Endodermal cell (in vitro differentiated cells): ENCODE data around the gene CD3E. TPM values are rescaled to one million over a fixed set of nuclear protein-coding genes. Genes with fewer than 3 reads are reported as not detected.
A peak's percentile ranks its signal among the peaks of the same experiment; 100 is the strongest.

Experiments used
- DNase-seq: peaks from one replicate; pipeline ENCODE4 v3.0.0-alpha.2; 2017
- H3K27ac ChIP-seq: 2 replicates; pipeline ENCODE4 v1.5.1; 2013; ENCODE audit warnings: mild to moderate bottlenecking, low read depth, low read length, moderate library complexity
- H3K27me3 ChIP-seq: 2 replicates; pipeline ENCODE4 v1.6.1; 2013; ENCODE audit warnings: mild to moderate bottlenecking, low read length, moderate library complexity; ENCODE audit not compliant: insufficient read depth, control insufficient read depth, poor library complexity, severe bottlenecking
- H3K36me3 ChIP-seq: 2 replicates; pipeline ENCODE4 v1.7.0; 2013; ENCODE audit warnings: mild to moderate bottlenecking, low read length, moderate library complexity; ENCODE audit not compliant: control insufficient read depth, insufficient read depth
- H3K4me1 ChIP-seq: one replicate; pipeline ENCODE4 v1.7.0; 2013; ENCODE audit warnings: low read length; ENCODE audit not compliant: control insufficient read depth, insufficient read depth
- H3K4me3 ChIP-seq: 2 replicates; pipeline ENCODE4 v1.5.1; 2013; ENCODE audit warnings: mild to moderate bottlenecking, low read length, moderate library complexity
- H3K9ac ChIP-seq: 2 replicates; pipeline ENCODE4 v1.6.1; 2013; ENCODE audit warnings: mild to moderate bottlenecking, low read length, moderate library complexity; ENCODE audit not compliant: poor library complexity, severe bottlenecking; ENCODE audit errors: extremely low read depth
- H3K9me3 ChIP-seq: 2 replicates; pipeline ENCODE4 v1.6.1; 2013; ENCODE audit warnings: mild to moderate bottlenecking, low read length, moderate library complexity; ENCODE audit not compliant: control insufficient read depth
- H3K27ac Mint-ChIP-seq: 2 replicates; pipeline ENCODE4 v1.8.0; 2020; ENCODE audit warnings: mixed read lengths
- H3K27me3 Mint-ChIP-seq: 2 replicates; pipeline ENCODE4 v1.8.0; 2021; ENCODE audit warnings: mild to moderate bottlenecking, mixed read lengths; ENCODE audit not compliant: insufficient read depth
- H3K36me3 Mint-ChIP-seq: 2 replicates; pipeline ENCODE4 v1.8.0; 2020; ENCODE audit warnings: low read depth, mixed read lengths
- H3K4me1 Mint-ChIP-seq: 2 replicates; pipeline ENCODE4 v1.8.0; 2020; ENCODE audit warnings: mixed read lengths
- H3K4me3 Mint-ChIP-seq: 2 replicates; pipeline ENCODE4 v1.8.0; 2020; ENCODE audit warnings: mild to moderate bottlenecking, moderate library complexity, mixed read lengths
- H3K9me3 Mint-ChIP-seq: 2 replicates; pipeline ENCODE4 v1.8.0; 2020; ENCODE audit warnings: mild to moderate bottlenecking, mixed read lengths
- CTCF ChIP-seq: fragments of 200-600 bp; sonication (generic); conservative IDR thresholded peaks from 2 replicates; pipeline ENCODE4 v1.5.0; 2021; ENCODE audit warnings: antibody characterized with exemption, mild to moderate bottlenecking
- WGBS, 2 experiments: methylation state at CpG; one replicate each; pipeline versions ENCODE4 v1.1.5 to v1.1.7; 2013; ENCODE audit warnings: missing lambda C conversion rate in 2 of 2, mixed read lengths in 1 of 2; ENCODE audit not compliant: insufficient coverage in 1 of 2, insufficient read length in 1 of 2; 5-methylcytosine and 5-hydroxymethylcytosine counted together
- total RNA-seq, 2 donors: library from RNA; stranded (reverse); fragmentation: NEBNext Ultra II Directional in 1 of 2; extraction: Animal tissue kit (Norgen Biotek cat#: 25700) in 1 of 2; gene quantifications; 2 replicates in 1 of 2; 3 replicates in 1 of 2; pipeline ENCODE4 v1.2.1, GENCODE V29; 2021

CD3E gene
- total RNA-seq, 2 donors from 2014 or later, result 0.29 TPM; not detected in 1

- 50 to 54% methylated on average over 12 to 13 of the region's 13 CpGs for WGBS, 2 experiments
- peaks cover 35% of the 10 kb centered on the region for H3K4me1 Mint-ChIP-seq
- Histone ChIP-seq H3K9ac (no peak overlapping the region), H3K4me1 (peaks cover 22% of the 10 kb centered on the region), H3K36me3 (no peaks in the 10 kb centered on the region), H3K27ac (no peak overlapping the region), H3K4me3 (peak overlapping the region; percentile 68), H3K9me3 (no peaks in the 10 kb centered on the region), H3K27me3 (peaks cover 50% of the 10 kb centered on the region)
- DNase-seq, result peak; percentile 71
- H3K4me3 Mint-ChIP-seq, result peak overlapping the region; percentile 54
- H3K27ac Mint-ChIP-seq, result peak overlapping the region; percentile 49
- no peak for TF ChIP-seq CTCF
- no peaks in the 10 kb centered on the region for H3K9me3 Mint-ChIP-seq
- peaks cover 65% of the 10 kb centered on the region for H3K27me3 Mint-ChIP-seq
- no peaks in the 10 kb centered on the region for H3K36me3 Mint-ChIP-seq
These were observed 39.7 kb upstream of the CD3E start for GRCh38 chr11:118264569-118265465.

- H3K4me1 ChIP-seq, result peaks cover 22% of the 10 kb centered on the region
- peaks cover 46% of the 10 kb centered on the region for H3K27me3 ChIP-seq
- no peak overlapping the region for H3K27ac ChIP-seq
- no peaks in the 10 kb centered on the region for H3K9me3 ChIP-seq
- no peak overlapping the region for H3K9ac ChIP-seq
- no peak overlapping the region for H3K4me3 ChIP-seq
- Mint-ChIP-seq H3K27ac (no peak overlapping the region), H3K27me3 (peaks cover 66% of the 10 kb centered on the region), H3K4me3 (no peak overlapping the region), H3K4me1 (peaks cover 35% of the 10 kb centered on the region), H3K36me3 (no peaks in the 10 kb centered on the region), H3K9me3 (no peaks in the 10 kb centered on the region)
- TF ChIP-seq CTCF, result no peak
- H3K36me3 ChIP-seq, result no peaks in the 10 kb centered on the region
- WGBS, 2 experiments, result 77% methylated on average over 1 of the region's 1 CpG; no CpG with 5 or more reads in 1 of the 2 experiments
- no peak for DNase-seq
These were observed 38.6 kb upstream of the CD3E start for GRCh38 chr11:118265954-118266353.

GRCh38 chr11:118267486-118267885, 37.0 kb upstream of the CD3E start:
- TF ChIP-seq CTCF, result no peak
- Mint-ChIP-seq H3K27ac (no peak overlapping the region), H3K36me3 (no peaks in the 10 kb centered on the region), H3K9me3 (no peaks in the 10 kb centered on the region), H3K27me3 (peaks cover 65% of the 10 kb centered on the region), H3K4me3 (no peak overlapping the region), H3K4me1 (peaks cover 38% of the 10 kb centered on the region)
- Histone ChIP-seq H3K4me3 (no peak overlapping the region), H3K27me3 (peaks cover 31% of the 10 kb centered on the region), H3K9me3 (no peaks in the 10 kb centered on the region), H3K9ac (no peak overlapping the region), H3K27ac (no peak overlapping the region), H3K4me1 (peaks cover 22% of the 10 kb centered on the region), H3K36me3 (no peaks in the 10 kb centered on the region)
- WGBS, 2 experiments, result 90 to 94% methylated on average over 2 to 4 of the region's 4 CpGs
- DNase-seq, result no peak
